GM18870 (cell line): ENCODE measurements around the gene MSANTD1.
"Not testable (repeated sequence)": the region's sequence is repeated elsewhere in the genome, so short reads cannot be mapped to it uniquely, and the experiment has no call there.

Experiments
- ATAC-seq: cut with Tn5 transposase; IDR thresholded peaks from one replicate; pipeline ENCODE4 v1.9.1; 2021; ENCODE audit warnings: moderate library complexity; ENCODE audit not compliant: unreplicated experiment

The MSANTD1 gene

DNA sequence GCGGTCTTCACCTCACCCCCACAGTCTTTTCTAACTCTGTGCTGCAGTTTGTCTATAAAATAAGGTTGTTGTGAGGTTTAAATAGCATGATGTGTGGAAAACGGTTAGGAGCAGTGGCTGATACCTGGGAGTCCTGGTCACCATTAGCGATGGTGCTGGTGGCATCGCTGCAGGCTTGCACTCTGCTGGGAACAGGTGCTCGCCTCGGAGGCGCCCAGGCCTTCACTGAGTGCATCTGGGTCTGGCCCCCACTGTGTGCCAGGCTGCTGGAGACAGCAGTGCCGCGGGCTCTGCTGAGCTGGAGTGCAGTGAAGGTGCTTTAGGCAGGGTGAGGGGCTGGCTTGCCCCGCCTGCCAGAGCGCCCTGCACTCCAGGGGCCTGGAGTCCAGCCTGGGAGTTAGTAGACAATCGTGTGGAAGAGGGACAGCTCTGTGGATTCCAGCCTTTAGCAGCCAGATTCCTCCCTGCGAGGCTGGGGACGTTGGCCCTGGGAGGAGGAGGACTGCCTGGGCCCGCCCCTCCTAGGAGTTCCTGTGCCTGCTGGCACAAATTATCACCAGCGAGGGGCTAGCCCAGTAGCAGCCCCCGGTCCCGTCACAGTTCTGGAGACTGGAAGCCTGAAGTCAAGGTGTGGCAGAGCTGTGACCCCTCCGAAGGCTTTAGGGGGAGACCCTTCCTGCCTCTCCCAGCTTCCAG lies 51.2 kb downstream of the MSANTD1 start:
- ATAC-seq, result no peak

DNA sequence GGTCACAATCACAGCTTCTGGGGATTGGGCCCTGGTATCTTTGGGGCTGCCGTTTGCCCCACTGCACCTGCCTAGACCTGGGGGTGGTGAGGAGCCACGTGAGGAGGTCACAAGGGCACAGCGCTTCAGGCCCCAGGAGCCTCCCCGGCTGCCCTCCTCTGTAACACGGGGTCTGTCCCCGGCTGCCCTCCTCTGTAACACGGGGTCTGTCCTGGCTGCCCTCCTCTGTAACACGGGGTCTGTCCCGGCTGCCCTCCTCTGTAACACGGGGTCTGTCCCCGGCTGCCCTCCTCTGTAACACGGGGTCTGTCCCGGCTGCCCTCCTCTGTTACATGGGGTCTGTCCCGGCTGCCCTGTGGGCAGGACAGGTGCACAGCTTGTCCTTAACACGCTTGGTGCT lies 51.9 kb downstream of the MSANTD1 start:
- ATAC-seq, result not testable (repeated sequence)

DNA sequence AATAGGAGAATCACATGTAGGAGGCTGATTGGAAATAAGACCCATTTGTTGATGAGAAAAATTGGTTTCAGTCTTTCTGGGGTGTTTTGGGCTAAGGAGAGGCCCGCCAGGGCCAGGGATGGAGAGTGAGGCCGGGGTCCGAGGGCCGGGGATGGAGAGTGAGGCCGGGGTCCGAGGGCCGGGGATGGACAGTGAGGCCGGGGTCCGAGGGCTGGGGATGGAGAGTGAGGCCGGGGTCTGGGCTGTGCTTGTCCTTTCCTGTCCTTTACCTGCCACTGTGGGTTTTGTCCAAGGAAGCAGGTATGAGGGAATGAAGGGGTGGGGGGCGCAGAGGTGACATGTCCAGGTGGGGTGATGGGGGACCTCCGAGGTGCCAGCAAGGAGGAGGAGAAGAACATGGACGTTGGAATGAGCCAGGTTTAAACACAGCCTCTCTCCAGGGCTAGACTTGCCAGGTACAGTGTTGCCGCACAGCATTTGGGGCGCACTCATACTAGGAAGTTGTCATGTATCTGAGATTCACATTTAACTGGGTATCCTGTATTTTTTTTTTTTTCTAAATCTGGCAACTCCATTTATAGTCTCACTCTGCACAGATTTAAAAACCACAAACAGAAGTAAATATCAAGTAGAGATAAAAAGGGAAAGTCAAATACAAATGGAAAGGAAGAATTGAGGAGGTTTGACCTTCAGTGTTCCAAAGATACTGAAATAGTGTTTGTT lies 52.7 kb downstream of the MSANTD1 start:
- no peak for ATAC-seq

DNA sequence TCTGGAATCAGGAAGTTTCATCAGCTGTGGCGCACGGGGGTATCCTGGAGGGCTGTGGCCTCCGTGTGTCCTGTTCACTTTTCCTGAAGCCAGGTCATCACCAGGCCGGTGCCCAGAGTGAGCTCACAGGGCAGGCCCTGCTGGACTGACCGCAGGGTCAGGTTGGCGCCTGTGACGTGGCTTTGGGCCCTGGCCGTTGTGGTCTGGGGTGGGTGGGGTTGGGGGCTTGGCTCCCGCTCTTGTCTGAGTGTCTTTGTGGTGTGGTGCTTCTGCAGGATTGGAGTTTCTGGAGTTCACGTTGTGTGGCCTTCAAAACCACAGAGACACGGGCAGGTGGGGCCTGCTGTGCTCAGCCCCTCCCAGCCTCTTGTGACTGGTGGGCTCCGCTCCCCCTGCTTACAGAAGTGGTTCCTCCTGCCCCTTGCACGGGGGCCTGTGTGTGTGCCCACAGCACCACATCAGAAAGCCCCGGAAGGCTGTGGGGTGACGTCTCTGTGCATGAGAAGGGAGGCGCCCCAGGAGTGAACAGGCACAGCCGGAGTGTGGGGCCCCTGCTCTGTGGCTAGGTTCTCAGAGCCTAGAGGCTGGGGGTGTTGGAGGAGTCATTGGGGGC lies 53.3 kb downstream of the MSANTD1 start:
- ATAC-seq, result no peak

DNA sequence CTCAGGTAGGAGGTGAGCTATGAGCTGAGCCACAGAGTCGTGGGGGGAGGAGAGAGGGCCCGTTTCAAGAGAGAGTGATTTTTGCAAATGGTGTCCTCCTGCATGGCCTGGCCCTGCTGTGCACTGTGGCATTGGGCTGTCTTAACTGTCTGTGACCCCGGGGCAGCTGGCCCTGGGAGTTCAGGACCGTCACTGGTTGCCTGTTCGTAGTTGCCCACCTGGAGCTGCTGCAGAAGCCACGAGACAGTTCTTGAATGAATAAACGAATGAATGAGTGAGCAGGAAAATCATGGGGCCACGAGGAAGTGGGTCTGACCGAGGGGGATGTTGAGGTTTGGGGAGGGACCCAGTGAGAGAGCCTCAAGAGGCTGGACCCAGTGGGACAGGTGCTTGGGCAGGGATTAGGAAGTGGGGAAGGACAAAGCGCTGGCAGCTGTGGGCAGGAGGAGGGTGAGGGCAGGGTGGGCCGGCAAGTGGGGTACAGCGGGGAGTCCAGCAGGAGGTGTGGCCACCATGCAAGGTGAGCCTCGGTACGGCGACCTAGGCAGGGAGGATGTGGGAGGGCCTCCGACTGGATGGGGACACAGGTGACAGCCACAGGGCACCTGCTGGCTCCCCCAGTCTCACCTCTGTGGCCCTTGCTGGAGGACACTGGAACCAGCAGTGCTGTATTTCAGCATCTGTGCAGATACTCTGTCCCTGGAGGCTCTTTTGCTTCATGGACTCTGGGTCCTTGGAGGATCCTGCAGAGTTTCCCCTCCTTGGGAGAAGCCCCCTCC lies 54.0 kb downstream of the MSANTD1 start:
- no peak for ATAC-seq

DNA sequence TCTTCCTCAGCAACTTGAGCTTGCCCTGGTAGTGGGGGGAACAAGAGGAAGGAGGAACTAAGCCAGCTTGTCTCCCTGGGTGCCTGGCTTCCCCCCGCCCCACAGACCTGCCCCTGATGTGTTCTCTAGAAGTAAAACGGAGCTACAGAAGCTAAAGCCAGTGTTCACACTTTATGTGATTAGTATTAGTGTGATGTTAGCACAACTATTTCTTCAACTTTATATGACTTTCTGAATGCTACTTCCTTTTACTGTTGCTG lies 54.5 kb downstream of the MSANTD1 start:
- ATAC-seq, result no peak

DNA sequence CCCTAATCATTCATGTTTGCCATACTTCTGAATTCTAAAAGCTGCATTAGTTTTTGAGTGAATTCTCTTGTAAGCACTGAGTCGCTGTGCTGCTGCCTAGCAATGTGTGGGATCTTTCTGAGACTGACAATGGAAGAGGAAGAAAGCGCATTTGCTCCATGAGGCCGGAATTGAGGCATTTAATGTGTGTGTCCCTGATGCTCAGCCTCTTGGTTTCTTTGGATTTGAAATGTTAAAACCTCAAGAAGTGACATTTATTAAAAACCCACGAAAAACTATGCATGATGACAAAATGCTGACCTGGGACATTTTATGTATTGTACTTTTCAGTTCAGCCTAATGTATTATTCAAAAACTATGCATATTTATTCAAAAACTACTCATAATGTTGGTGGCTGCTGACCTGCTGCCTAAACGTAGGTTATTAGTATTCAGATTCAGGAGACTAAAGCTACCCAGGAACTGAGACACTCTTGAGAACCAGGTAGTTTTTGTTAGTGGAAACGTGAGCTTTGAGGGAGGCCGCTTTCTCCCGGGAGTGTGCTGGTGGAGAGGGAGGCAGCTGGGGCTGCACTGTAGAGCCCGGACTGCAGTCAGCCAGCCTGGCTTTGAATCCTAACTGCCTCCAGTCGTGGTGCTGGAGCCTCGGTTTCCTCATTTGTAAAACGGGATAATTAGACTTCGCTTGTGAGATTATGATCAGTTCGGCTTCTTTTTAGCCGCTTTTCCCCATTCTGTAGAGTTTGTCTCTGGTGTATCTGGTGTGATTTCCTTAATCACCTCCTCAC lies 55.2 kb downstream of the MSANTD1 start:
- no peak for ATAC-seq

DNA sequence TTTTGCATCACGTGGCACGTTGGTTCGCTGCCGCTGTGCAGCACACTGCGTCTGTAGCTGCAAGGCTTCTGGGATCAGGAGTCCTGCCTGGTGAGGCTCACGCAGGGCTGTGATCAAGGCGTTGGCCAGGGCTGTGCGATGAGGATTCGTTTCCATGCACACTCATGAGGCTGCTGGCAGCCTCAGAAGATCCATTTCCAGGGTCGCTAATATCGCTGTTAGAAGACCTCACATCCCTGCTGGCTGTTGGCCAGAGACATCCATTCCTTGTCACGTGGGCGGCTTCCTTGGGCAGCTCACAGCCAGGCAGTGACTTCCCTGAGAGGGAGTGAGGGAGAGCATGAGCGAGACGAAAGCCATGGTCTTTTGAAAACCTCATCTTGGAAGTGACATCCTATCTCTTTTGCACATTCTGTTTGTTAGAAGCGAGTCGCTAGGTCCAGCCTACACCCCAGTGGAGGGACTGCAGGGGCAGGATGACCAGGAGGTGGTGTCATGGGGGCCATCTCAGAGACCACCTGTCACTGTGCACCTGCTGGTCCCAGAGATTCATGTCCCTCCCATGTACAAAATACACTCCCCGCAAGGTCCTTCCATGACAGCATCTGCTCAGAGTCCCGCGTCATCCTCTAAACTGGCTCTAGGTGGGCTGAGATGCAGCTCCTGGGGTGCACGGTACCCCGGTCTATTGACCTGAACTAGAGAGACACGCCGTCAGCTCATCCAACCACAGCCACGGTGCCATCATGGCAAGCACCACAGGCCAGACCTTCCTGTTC lies 56.1 kb downstream of the MSANTD1 start:
- no peak for ATAC-seq

DNA sequence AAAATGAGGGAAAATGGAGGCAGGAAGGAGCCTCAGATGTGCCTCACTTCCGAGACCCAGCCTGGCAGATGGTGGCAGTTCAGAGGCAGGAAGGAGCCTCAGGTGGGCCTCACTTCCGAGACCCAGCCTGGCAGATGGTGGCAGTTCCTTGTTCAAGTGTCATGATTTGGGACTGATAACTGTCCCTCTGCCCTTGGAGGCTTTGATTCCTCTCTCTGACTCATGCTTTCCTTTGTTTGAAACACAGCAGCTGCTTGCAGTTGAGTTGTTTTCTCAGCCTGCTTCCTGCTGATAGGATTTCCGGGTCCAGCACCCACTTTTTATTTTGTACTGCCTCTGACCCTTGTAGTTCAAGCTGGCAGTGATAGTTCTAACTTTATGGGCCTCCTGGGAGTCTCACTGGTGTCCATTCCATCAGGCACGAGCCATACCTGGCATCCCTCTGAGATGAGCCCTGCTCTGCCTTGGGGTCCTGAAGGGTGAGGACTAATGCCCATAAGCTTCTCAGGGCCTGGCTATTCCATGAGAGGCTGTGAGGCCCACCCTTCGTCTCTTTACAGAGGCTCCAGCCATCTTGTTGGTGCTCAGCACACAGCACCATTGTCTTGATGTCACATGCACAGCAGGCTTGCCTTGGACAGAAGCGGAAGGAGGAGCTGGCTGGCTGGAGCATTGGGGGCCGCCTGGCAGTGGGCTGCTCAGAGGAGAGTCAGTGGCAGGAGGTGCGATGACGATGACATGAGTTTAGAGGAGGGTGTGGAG lies 56.8 kb downstream of the MSANTD1 start:
- no peak for ATAC-seq
